Measurements from ENCODE around the gene SZT2. TPM values are rescaled to one million over a fixed set of nuclear protein-coding genes. Genes with fewer than 3 reads are reported as not detected.
"Not testable (repeated sequence)": the region's sequence is repeated elsewhere in the genome, so short reads cannot be mapped to it uniquely, and the experiment has no call there.

Gene SZT2
- total RNA-seq, 2 experiments from 2014 or later: 55.6 to 57.8 TPM

GRCh38 chr1:43466403-43466802 is 76.7 kb downstream of the SZT2 start:
- Mint-ChIP-seq H3K4me3 (no peak overlapping the region), H3K27me3 (no peaks in the 10 kb centered on the region), H3K36me3 (ENCODE audit: low read depth) (no peaks in the 10 kb centered on the region), H3K4me1 (peaks cover 4% of the 10 kb centered on the region), H3K27ac (no peak overlapping the region), H3K9me3 (no peaks in the 10 kb centered on the region)
- POLR2A ChIA-PET: no interaction called here
- no peak for DNase-seq
- CTCF ChIA-PET: interaction anchor here (0.7 kb wide), 1 partner anchor 72 kb away, joined by 4 read pairs; no protein-coding TSS in a partner anchor

- ChIA-PET POLR2A (interaction anchor here (1.0 kb wide), 1 partner anchor 14 kb away, joined by 4 read pairs; the partner anchor contains the start of gene HYI), CTCF (interaction anchor here (0.6 to 1.1 kb wide), 2 partner anchors 14 to 55 kb away, joined by 3 to 6 read pairs; partner anchors contain the start of gene HYI)
- H3K4me3 Mint-ChIP-seq: no peak overlapping the region
- no peak overlapping the region for H3K27ac Mint-ChIP-seq
- H3K4me1 Mint-ChIP-seq: peaks cover 5% of the 10 kb centered on the region
- no peaks in the 10 kb centered on the region for H3K9me3 Mint-ChIP-seq
- DNase-seq: no peak
- no peaks in the 10 kb centered on the region for H3K36me3 Mint-ChIP-seq (ENCODE audit: low read depth)
- no peaks in the 10 kb centered on the region for H3K27me3 Mint-ChIP-seq
Measured at GRCh38 chr1:43468414-43468813, 78.7 kb downstream of the SZT2 start.

GRCh38 chr1:43469932-43470331 is 80.2 kb downstream of the SZT2 start:
- H3K36me3 Mint-ChIP-seq (ENCODE audit: low read depth): no peaks in the 10 kb centered on the region
- ChIA-PET CTCF (no interaction called here), POLR2A (no interaction called here)
- peaks cover 5% of the 10 kb centered on the region for H3K27me3 Mint-ChIP-seq
- no peak overlapping the region for H3K27ac Mint-ChIP-seq
- H3K4me3 Mint-ChIP-seq: no peak overlapping the region
- H3K9me3 Mint-ChIP-seq: no peaks in the 10 kb centered on the region
- peaks cover 13% of the 10 kb centered on the region for H3K4me1 Mint-ChIP-seq
- DNase-seq: no peak

- DNase-seq: no peak
- peaks cover 8% of the 10 kb centered on the region for H3K4me1 Mint-ChIP-seq
- no peak overlapping the region for H3K4me3 Mint-ChIP-seq
- H3K27ac Mint-ChIP-seq: no peak overlapping the region
- H3K9me3 Mint-ChIP-seq: no peaks in the 10 kb centered on the region
- no peaks in the 10 kb centered on the region for H3K36me3 Mint-ChIP-seq (ENCODE audit: low read depth)
- ChIA-PET CTCF (no interaction called here), POLR2A (no interaction called here)
- H3K27me3 Mint-ChIP-seq: peaks cover 5% of the 10 kb centered on the region
Measured at GRCh38 chr1:43472087-43472462, 82.4 kb downstream of the SZT2 start.

DNA sequence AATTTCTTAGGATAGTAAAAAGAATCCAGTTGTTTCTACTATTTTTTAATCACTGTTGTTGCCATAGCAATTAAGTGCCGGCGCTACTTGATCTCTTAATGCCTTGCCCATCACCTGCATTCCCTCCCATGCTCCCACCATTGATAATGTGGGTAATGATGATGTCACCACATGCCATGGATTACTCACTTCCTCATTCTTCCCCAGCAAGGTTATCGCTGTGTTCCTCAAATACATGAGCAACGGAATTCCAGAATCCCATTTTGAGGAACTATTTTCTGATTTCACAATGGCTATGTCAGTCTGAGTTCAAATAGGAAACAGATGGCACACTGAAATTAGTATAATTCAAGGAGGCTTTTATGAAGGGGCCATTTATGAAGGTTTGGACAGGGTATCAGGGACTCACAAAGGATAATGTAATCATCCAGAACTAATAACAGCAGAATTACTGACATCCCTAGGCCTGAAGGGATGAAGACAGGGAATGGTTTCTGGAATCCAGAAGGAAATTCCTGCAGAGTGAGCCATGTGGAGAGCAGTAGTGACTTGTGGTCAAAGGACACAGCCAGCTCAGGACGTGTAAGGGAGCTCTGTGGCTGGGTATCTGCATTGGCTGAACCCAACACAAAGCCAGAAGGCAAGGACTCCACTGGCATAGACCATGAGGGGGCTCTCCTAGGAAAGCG is 82.9 kb downstream of the SZT2 start:
- POLR2A ChIA-PET; H3K36me3 Mint-ChIP-seq (ENCODE audit: low read depth); CTCF ChIA-PET; H3K4me3 Mint-ChIP-seq; H3K27ac Mint-ChIP-seq; H3K9me3 Mint-ChIP-seq; DNase-seq; H3K27me3 Mint-ChIP-seq; H3K4me1 Mint-ChIP-seq: not testable (repeated sequence)

DNA sequence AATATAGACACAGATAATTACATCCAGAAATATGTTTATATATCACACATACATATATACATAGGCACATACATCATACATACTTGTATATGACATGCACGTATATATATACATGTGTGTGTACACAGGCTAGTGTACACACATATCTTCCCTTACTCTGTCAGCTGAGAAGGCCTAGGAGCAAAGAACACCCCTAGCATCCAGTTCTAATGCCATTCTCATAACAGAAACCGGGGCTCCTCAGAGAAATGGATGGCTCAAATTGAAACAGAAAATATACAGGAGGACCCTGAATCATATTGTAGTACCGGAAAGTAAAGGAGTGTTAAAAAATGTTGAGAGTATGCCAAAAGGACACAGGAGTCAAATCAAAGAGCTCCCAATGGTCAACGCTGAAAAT is 83.8 kb downstream of the SZT2 start:
- CTCF ChIA-PET: no interaction called here
- H3K9me3 Mint-ChIP-seq: no peaks in the 10 kb centered on the region

DNA sequence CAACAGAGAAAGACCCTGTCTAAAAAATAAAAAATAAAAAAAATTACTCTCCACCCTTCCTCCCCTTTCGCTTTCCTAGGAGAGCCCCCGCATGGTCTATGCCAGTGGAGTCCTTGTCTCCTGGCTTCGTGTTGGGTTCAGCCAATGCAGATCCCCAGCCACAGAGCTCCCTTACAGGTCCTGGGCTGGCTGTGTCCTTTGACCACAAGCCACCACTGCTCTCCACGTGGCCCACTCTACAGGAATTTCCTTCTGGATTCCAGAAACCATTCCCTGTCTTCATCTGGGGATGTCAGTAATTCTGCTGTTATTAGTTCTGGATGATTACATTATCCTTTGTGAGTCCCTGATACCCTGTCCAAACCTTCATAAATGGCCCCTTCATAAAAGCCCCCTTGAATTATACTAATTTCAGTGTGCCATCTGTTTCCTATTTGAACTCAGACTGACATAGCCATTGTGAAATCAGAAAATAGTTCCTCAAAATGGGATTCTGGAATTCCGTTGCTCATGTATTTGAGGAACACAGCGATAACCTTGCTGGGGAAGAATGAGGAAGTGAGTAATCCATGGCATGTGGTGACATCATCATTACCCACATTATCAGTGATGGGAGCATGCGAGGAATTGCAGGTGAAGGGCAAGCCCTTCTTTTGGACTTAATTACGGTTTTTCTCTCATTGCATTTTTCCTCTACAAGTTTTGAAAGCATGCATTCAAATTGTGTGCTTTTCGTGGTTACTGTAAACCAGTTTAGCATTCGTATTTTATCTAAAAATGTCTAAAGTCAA is 86.1 kb downstream of the SZT2 start:
- H3K27ac Mint-ChIP-seq; H3K4me3 Mint-ChIP-seq; CTCF ChIA-PET; H3K36me3 Mint-ChIP-seq (ENCODE audit: low read depth); POLR2A ChIA-PET; DNase-seq; H3K4me1 Mint-ChIP-seq; H3K9me3 Mint-ChIP-seq: not testable (repeated sequence)
- peaks cover 12% of the 10 kb centered on the region for H3K27me3 Mint-ChIP-seq

More for the DNA sequence above, 83.8 kb downstream of the SZT2 start:
- H3K4me3 Mint-ChIP-seq: no peak overlapping the region
- H3K4me1 Mint-ChIP-seq: peaks cover 8% of the 10 kb centered on the region
- POLR2A ChIA-PET: no interaction called here
- no peak overlapping the region for H3K27ac Mint-ChIP-seq
- no peak for DNase-seq
- peaks cover 5% of the 10 kb centered on the region for H3K27me3 Mint-ChIP-seq
- H3K36me3 Mint-ChIP-seq (ENCODE audit: low read depth): no peaks in the 10 kb centered on the region

DNA sequence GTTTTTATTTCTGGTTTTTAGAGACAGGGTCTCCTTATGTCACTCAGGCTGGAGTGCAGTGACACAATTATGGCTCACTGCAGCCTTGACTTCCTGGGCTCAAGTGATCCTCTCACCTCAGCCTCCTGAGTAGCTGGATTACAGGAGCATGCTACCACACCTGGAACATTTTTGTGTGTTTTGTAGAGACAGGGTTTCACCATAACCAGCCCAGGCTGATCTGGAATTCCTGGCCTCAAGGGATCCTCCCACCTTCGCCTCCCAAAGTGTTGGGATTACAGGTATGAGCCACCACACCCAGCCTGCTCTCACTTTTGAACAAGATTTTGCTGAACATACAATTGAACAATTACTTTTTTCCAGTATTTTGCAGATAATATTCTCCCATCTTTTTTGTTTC is 88.0 kb downstream of the SZT2 start:
- Mint-ChIP-seq H3K4me3 (no peak overlapping the region), H3K27me3 (peaks cover 12% of the 10 kb centered on the region), H3K9me3 (no peaks in the 10 kb centered on the region), H3K36me3 (ENCODE audit: low read depth) (no peaks in the 10 kb centered on the region), H3K4me1 (peaks cover 14% of the 10 kb centered on the region), H3K27ac (no peak overlapping the region)
- ChIA-PET CTCF (no interaction called here), POLR2A (no interaction called here)
- no peak for DNase-seq

DNA sequence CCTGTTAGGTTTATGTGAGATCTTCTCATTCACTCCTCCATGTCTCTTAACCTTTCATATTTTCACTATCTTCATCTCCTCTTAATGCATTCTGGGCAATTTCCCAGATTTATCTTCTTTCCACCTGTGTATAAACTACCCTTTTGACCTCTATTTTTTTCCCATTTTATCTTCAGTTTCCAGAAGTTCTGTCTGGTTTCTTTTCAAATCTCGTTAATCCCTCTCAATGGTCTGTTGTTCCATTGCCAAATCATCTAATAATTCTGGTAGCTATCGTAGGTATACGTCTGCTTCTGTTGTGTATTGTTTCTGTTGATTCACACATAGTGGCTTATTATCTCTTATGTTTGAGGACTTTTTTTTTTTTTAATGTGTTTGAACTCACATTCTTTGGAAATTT is 89.7 kb downstream of the SZT2 start:
- no peak overlapping the region for H3K4me3 Mint-ChIP-seq
- no peaks in the 10 kb centered on the region for H3K36me3 Mint-ChIP-seq (ENCODE audit: low read depth)
- no peak overlapping the region for H3K27ac Mint-ChIP-seq
- peaks cover 7% of the 10 kb centered on the region for H3K27me3 Mint-ChIP-seq
- DNase-seq: no peak
- peaks cover 7% of the 10 kb centered on the region for H3K4me1 Mint-ChIP-seq
- H3K9me3 Mint-ChIP-seq: peaks cover 2% of the 10 kb centered on the region
- POLR2A ChIA-PET: no interaction called here
- CTCF ChIA-PET: no interaction called here

DNA sequence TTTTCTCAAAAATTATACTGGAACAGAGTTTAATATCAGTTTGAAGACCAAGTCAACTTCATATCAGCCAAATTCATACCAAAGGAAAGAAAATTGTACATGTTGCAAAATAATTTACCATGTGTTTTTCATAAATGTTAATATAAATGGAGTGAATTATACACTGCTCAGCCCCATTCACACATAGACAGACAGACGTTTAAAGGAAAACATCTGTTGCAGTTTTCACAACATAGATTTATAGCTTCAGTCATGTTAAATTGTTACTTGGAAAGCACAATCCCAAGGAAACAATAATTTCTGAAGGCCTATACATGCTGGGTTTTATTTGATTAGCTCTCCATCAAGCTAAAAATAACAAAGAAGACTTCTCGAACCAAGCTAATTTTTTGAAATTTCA is 91.8 kb downstream of the SZT2 start:
- CTCF ChIA-PET: no interaction called here
- POLR2A ChIA-PET: no interaction called here
- Mint-ChIP-seq H3K4me3 (no peak overlapping the region), H3K27me3 (peaks cover 9% of the 10 kb centered on the region), H3K36me3 (ENCODE audit: low read depth) (no peaks in the 10 kb centered on the region), H3K27ac (no peak overlapping the region), H3K9me3 (peaks cover 2% of the 10 kb centered on the region), H3K4me1 (peaks cover 7% of the 10 kb centered on the region)
- no peak for DNase-seq

DNA sequence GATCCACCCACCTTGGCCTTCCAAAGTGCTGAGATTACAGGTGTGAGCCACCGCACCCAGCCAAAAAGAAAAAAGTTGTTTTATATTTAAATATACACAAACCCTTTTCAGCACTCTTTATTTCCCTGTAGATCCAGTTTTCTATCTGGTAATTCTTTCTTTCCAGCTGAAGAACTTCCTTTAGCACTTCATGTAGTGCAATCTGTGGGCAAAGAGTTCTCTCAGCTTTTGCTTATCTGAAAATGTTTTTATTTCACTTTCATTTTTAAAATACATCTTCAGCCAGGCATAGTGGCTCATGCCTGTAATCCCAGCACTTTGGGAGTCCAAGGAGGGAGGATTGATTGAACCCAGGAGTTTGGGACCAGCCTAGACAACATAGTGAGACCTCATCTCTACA is 92.5 kb downstream of the SZT2 start:
- ChIA-PET POLR2A (interaction anchor here (1.5 kb wide), 1 partner anchor 28 kb away, joined by 4 read pairs; the partner anchor contains the start of gene HYI), CTCF (no interaction called here)
- H3K4me3 Mint-ChIP-seq: no peak overlapping the region
- no peaks in the 10 kb centered on the region for H3K36me3 Mint-ChIP-seq (ENCODE audit: low read depth)
- peaks cover 7% of the 10 kb centered on the region for H3K4me1 Mint-ChIP-seq
- H3K27me3 Mint-ChIP-seq: peaks cover 9% of the 10 kb centered on the region
- H3K9me3 Mint-ChIP-seq: peaks cover 2% of the 10 kb centered on the region
- no peak overlapping the region for H3K27ac Mint-ChIP-seq
- DNase-seq: no peak

DNA sequence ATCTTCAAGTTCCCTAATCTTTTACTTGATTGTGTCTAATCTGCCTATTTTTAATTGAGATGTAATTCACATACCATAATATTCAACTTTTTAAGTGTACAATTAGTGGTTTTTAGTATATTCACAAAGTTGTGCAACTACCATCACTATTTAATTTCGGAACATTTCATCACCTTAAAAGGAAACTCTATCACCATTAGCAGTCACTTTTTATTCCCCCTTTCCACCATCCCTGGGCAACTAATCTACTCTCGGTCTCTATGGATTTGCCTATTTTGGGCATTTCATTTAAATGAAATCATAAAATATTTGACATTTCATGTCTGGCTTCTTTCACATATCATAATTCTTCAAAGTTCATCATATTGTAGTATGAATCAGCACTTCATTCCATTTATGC is 94.7 kb downstream of the SZT2 start:
- Mint-ChIP-seq H3K36me3 (ENCODE audit: low read depth) (peaks cover 3% of the 10 kb centered on the region), H3K4me1 (peaks cover 7% of the 10 kb centered on the region), H3K27ac (no peak overlapping the region), H3K4me3 (no peak overlapping the region), H3K9me3 (peaks cover 13% of the 10 kb centered on the region), H3K27me3 (peaks cover 6% of the 10 kb centered on the region)
- DNase-seq: no peak
- ChIA-PET POLR2A (no interaction called here), CTCF (no interaction called here)

DNA sequence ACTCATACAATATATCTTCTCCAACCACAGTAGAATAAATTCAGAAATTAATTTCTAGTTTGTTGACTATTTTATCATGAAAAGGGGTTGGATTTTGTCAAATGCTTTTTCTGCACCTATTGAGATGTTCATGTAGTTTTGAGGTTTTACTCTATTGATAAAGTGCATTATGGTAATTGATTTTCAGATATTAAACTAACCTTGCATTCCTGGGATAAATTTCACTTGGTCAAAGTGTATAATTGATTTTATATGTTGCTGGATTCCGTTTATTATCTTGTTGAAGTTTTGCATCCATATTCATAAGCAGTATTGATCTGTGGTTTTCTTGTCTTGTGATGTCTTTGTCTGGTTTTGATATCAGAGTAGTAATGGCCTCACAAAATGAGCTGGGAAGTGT is 98.5 kb downstream of the SZT2 start:
- POLR2A ChIA-PET: no interaction called here

DNA sequence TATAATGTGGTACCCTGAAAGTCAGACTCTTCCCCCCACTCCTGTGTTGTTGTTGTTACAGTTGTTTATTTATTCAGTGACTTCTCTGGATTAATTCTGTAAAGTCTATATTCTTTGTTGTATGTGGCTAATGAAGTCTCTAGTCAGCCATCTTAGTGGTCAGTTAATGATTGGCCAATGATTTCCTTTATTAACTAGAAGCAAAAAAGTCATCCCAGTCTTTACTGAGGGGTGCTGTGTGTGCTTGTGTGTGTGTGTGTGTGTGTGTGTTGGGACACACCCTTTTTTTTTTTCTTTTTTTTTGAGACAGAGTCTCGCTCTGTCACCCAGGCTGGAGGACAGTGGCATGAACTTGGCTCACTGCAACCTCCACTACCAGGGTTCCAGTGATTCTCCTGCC is 101.4 kb downstream of the SZT2 start:
- ChIA-PET CTCF (no interaction called here), POLR2A (no interaction called here)
- Mint-ChIP-seq H3K36me3 (ENCODE audit: low read depth) (peaks cover 5% of the 10 kb centered on the region), H3K27ac (no peak overlapping the region), H3K4me1 (no peaks in the 10 kb centered on the region), H3K4me3 (no peak overlapping the region), H3K9me3 (peaks cover 17% of the 10 kb centered on the region), H3K27me3 (peaks cover 25% of the 10 kb centered on the region)
- no peak for DNase-seq

More for the DNA sequence above, 98.5 kb downstream of the SZT2 start:
- Mint-ChIP-seq H3K27ac (no peak overlapping the region), H3K4me1 (peaks cover 2% of the 10 kb centered on the region), H3K4me3 (no peak overlapping the region), H3K27me3 (peaks cover 10% of the 10 kb centered on the region), H3K36me3 (ENCODE audit: low read depth) (peaks cover 5% of the 10 kb centered on the region), H3K9me3 (peaks cover 20% of the 10 kb centered on the region)
- CTCF ChIA-PET: no interaction called here
- no peak for DNase-seq

All from activated CD4-positive, alpha-beta memory T cell treated with anti-CD3 and anti-CD28 coated beads, Interleukin-2, amount 10 ng/mL, durations not matched to agents 7 days and 5 days (primary cell).